ENCODE results near the gene CSGALNACT2. TPM values are rescaled to one million over a fixed set of nuclear protein-coding genes. Genes with fewer than 3 reads are reported as not detected.

Gene CSGALNACT2
- total and polyA plus RNA-seq, 9 of the 15 experiments (the other 6 are each of a cell fraction or from before 2014, with no cell fraction given), result 1.4 to 7.3 (median 3.5) TPM

DNA sequence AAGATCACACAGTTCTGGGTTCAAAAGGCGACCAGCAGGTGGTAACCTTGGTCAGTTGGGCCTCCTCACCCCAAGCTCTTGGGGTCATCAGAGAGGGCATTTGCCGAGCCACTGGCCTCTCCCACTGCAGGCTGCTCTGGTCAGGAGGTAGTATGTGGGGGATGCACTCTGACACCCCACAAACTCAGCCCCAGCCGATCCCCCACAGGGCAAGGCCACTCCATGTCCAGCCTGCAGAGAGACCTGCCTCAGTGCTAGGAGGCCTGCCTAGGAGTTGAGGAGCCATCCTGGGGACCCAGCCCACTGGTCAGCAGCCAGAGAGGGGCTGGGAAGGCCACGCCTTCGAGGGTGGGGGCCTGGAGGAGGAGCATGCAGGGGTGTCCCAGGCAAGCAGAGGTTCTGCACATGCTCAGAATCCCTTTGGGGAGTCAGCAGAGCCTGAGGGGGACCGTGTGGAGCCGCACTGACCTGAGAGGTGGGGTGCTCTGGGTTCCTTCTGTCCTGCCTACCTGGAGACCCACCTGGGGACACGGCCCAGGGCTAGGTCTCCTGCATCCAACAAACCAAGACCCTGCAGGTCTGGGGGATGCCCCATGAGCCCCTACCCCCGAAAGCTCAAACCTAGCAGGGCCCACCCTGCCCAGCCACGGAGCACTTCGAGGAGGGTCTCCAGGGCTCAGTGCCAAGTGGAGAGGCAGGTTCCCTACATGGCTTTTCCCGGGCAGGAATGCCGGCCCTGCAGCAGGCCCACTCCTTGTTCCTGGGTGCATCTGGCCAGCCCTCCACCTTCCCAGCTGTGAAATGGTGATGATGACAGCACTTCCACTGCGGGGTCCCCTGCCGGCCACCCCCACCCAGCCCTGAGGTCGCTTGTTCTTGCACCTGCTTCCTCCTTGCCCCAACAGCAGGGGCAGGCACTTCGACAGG lies 70.2 kb downstream of the CSGALNACT2 start:
- CTCF ChIA-PET (ENCODE audit: low intra/inter-chr PET ratio), result no interaction called here
- intact Hi-C loops (cut with micrococcal nuclease) (no loop called here), in situ Hi-C loops (cut with MboI) (no loop called here)
- Histone ChIP-seq H3K27ac (ENCODE audit: extremely low read depth, low read depth, low read length) (no peak overlapping the region), H3K36me3 (ENCODE audit: control insufficient read depth, insufficient read depth, low read length) (no peaks in the 10 kb centered on the region), H3K79me2 (ENCODE audit: control insufficient read depth, insufficient read depth, low read length) (no peaks in the 10 kb centered on the region), H3K4me1 (replicated peaks in 1 of 2; ENCODE audit: control insufficient read depth in 2 of 2, insufficient read depth in 2 of 2, low read length in 2 of 2) (peaks cover 6 to 57% of the 10 kb centered on the region in 2 experiments; a peak in 3 of 5 replicates), H3K9me1 (ENCODE audit: control insufficient read depth, insufficient read depth, low read length) (no peaks in the 10 kb centered on the region), H3K4me3 (no peak overlapping the region), H3K4me2 (ENCODE audit: insufficient read depth, low read length) (no peak overlapping the region), H3K9ac (ENCODE audit: insufficient read depth in 1 of 2, low read depth in 2 of 2, low read length in 2 of 2) (peak overlapping the region in 1 of 2 experiments; percentile 31; a peak in 2 of 4 replicates), H3K27me3 (ENCODE audit: control insufficient read depth in 2 of 2, insufficient read depth in 2 of 2, low read length in 2 of 2) (peaks cover 6 to 33% of the 10 kb centered on the region in 2 experiments; a peak in 3 of 5 replicates), H4K20me1 (replicated peaks; ENCODE audit: control insufficient read depth, insufficient read depth, low read length) (0 out of 2 replicates have a peak, but pooled peaks cover 8% of the 10 kb centered on the region), H2AFZ (ENCODE audit: low read depth, low read length) (no peak overlapping the region), H3K9me3 (replicated peaks; ENCODE audit: control insufficient read depth, insufficient read depth, low read depth, low read length) (no peaks in the 10 kb centered on the region)
- WGBS (ENCODE audit: insufficient coverage, low coverage, missing lambda C conversion rate), result 3% methylated on average over 17 of the region's 17 CpGs
- no peak for ATAC-seq
- FAIRE-seq, result peak; percentile 46
- no TSS peak for BruUV-seq (replicated peaks)
- POLR2A ChIA-PET, result no interaction called here
- peak in 1 of 4 experiments; percentile 41 for DNase-seq (ENCODE audit: extremely low read depth in 1 of 4, low spot score in 3 of 4)
- TF ChIP-seq MAFG (tag; conservative IDR thresholded peaks at IDR 0.05) (no peak), SMARCB1 (IDR thresholded peaks at IDR 0.05; ENCODE audit: insufficient read length, low read depth) (no peak), ZNF282 (CRISPR knock-in tag; IDR thresholded peaks at IDR 0.05) (no peak), RFX7 (CRISPR knock-in tag; IDR thresholded peaks at IDR 0.05) (no peak), RERE (CRISPR knock-in tag; IDR thresholded peaks at IDR 0.05; ENCODE audit: borderline replicate concordance) (no peak), RBM17 (IDR thresholded peaks at IDR 0.05; ENCODE audit: borderline replicate concordance, low read depth, low read length) (no peak), CAMTA2 (CRISPR knock-in tag; conservative IDR thresholded peaks at IDR 0.05) (no peak)
- TF ChIP-seq, protein P1, sequence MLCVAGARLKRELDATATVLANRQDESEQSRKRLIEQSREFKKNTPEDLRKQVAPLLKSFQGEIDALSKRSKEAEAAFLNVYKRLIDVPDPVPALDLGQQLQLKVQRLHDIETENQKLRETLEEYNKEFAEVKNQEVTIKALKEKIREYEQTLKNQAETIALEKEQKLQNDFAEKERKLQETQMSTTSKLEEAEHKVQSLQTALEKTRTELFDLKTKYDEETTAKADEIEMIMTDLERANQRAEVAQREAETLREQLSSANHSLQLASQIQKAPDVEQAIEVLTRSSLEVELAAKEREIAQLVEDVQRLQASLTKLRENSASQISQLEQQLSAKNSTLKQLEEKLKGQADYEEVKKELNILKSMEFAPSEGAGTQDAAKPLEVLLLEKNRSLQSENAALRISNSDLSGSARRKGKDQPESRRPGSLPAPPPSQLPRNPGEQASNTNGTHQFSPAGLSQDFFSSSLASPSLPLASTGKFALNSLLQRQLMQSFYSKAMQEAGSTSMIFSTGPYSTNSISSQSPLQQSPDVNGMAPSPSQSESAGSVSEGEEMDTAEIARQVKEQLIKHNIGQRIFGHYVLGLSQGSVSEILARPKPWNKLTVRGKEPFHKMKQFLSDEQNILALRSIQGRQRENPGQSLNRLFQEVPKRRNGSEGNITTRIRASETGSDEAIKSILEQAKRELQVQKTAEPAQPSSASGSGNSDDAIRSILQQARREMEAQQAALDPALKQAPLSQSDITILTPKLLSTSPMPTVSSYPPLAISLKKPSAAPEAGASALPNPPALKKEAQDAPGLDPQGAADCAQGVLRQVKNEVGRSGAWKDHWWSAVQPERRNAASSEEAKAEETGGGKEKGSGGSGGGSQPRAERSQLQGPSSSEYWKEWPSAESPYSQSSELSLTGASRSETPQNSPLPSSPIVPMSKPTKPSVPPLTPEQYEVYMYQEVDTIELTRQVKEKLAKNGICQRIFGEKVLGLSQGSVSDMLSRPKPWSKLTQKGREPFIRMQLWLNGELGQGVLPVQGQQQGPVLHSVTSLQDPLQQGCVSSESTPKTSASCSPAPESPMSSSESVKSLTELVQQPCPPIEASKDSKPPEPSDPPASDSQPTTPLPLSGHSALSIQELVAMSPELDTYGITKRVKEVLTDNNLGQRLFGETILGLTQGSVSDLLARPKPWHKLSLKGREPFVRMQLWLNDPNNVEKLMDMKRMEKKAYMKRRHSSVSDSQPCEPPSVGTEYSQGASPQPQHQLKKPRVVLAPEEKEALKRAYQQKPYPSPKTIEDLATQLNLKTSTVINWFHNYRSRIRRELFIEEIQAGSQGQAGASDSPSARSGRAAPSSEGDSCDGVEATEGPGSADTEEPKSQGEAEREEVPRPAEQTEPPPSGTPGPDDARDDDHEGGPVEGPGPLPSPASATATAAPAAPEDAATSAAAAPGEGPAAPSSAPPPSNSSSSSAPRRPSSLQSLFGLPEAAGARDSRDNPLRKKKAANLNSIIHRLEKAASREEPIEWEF (CRISPR knock-in tag; IDR thresholded peaks at IDR 0.05), result no peak
